Omental fat pad (tissue), 4 donors: Measurements from ENCODE around the gene DEGS2. TPM values are rescaled to one million over a fixed set of nuclear protein-coding genes. Genes with fewer than 3 reads are reported as not detected.

ENCODE experiments used
- ATAC-seq: fragments of 150-250 bp; one replicate; pipeline ENCODE4 v1.9.1; 2016; ENCODE audit warnings: mild to moderate bottlenecking, moderate library complexity; ENCODE audit not compliant: low FRiP score
- DNase-seq: peaks from one replicate; pipeline ENCODE4 v3.0.0-alpha.2; 2019; ENCODE audit warnings: low spot score
- CTCF ChIP-seq, 3 donors: fragments of 450-650 bp; IDR thresholded peaks; one replicate each; pipeline ENCODE4 v1.5.1; 2016 to 2017; ENCODE audit warnings: antibody characterized with exemption in 3 of 3, mild to moderate bottlenecking in 3 of 3, moderate library complexity in 2 of 3
- total RNA-seq, 4 donors: library from RNA; depleted of rRNA; stranded (reverse); fragments of >200 nt; gene quantifications; one replicate each; pipeline ENCODE4 v1.1.0, GENCODE V29; 2016

DEGS2 gene
- total RNA-seq, 4 donors from 2014 or later = 0.19 to 0.79 (median 0.19) TPM; not detected in 1

- no peak for TF ChIP-seq CTCF (IDR thresholded peaks at IDR 0.05)
- no peak for DNase-seq
- no peak for ATAC-seq
These were observed 24.9 kb downstream of the DEGS2 start for GRCh38 chr14:100134586-100134985.

- no peak for ATAC-seq
- TF ChIP-seq CTCF (IDR thresholded peaks at IDR 0.05) = no peak
These were observed 26.4 kb downstream of the DEGS2 start for GRCh38 chr14:100132903-100133510.

GRCh38 chr14:100132161-100132902 lies 27.1 kb downstream of the DEGS2 start:
- DNase-seq = no peak
- TF ChIP-seq CTCF (IDR thresholded peaks at IDR 0.05) = no peak

More at GRCh38 chr14:100132903-100133510, 26.4 kb downstream of the DEGS2 start:
- DNase-seq = no peak

GRCh38 chr14:100131181-100131580 lies 28.3 kb downstream of the DEGS2 start:
- no peak for ATAC-seq
- TF ChIP-seq CTCF (IDR thresholded peaks at IDR 0.05) = no peak
- no peak for DNase-seq

More at GRCh38 chr14:100132161-100132902, 27.1 kb downstream of the DEGS2 start:
- no peak for ATAC-seq

GRCh38 chr14:100130521-100130920 lies 28.9 kb downstream of the DEGS2 start:
- no peak for ATAC-seq
- no peak for TF ChIP-seq CTCF (IDR thresholded peaks at IDR 0.05)
- DNase-seq = no peak

GRCh38 chr14:100129161-100129589 lies 30.3 kb downstream of the DEGS2 start:
- ATAC-seq = no peak

More at GRCh38 chr14:100129161-100129589, 30.3 kb downstream of the DEGS2 start:
- no peak for TF ChIP-seq CTCF (IDR thresholded peaks at IDR 0.05)
- DNase-seq = no peak
